A549 (cell line): ENCODE results near the gene DSCAML1.

Experiments
- BHLHE40 ChIP-seq: IDR thresholded peaks from 2 replicates; pipeline ENCODE4 v1.6.1; 2012; ENCODE audit warnings: low read depth, low read length, inconsistent platforms
- CTCF ChIP-seq: fragments of >200 bp; sonication (Bioruptor Twin); formaldehyde crosslinking; IDR thresholded peaks from 3 replicates; pipeline ENCODE4 v1.5.1; 2016
- POLR2A ChIP-seq: IDR thresholded peaks from 2 replicates; pipeline ENCODE4 v1.6.1; 2012; ENCODE audit warnings: mild to moderate bottlenecking, low read length

GRCh38 chr11:117632306-117632705 is 164.7 kb downstream of the DSCAML1 start:
- TF ChIP-seq BHLHE40 (no peak), POLR2A (no peak), CTCF (no peak)
